Esophagus muscularis mucosa (tissue), 3 donors: ENCODE data around the gene KDELR1.

ENCODE experiments used
- POLR2A ChIP-seq: fragments of 450-650 bp; IDR thresholded peaks from one replicate; pipeline ENCODE4 v1.6.1; 2017; ENCODE audit warnings: antibody characterized with exemption, moderate library complexity, mild to moderate bottlenecking, low read depth
- TF ChIP-seq, protein P1 (sequence below), 3 experiments: fragments of 200-600 bp in 2 of 3; fragments of 450-650 bp in 1 of 3; sonication (generic) in 2 of 3; IDR thresholded peaks; one replicate each; pipeline ENCODE4 v1.5.1; 2017 to 2019; ENCODE audit warnings: antibody characterized with exemption in 3 of 3, mild to moderate bottlenecking in 2 of 3, moderate library complexity in 1 of 3

GRCh38 chr19:48433337-48433736 lies 42.0 kb upstream of the KDELR1 start:
- TF ChIP-seq, protein P1, sequence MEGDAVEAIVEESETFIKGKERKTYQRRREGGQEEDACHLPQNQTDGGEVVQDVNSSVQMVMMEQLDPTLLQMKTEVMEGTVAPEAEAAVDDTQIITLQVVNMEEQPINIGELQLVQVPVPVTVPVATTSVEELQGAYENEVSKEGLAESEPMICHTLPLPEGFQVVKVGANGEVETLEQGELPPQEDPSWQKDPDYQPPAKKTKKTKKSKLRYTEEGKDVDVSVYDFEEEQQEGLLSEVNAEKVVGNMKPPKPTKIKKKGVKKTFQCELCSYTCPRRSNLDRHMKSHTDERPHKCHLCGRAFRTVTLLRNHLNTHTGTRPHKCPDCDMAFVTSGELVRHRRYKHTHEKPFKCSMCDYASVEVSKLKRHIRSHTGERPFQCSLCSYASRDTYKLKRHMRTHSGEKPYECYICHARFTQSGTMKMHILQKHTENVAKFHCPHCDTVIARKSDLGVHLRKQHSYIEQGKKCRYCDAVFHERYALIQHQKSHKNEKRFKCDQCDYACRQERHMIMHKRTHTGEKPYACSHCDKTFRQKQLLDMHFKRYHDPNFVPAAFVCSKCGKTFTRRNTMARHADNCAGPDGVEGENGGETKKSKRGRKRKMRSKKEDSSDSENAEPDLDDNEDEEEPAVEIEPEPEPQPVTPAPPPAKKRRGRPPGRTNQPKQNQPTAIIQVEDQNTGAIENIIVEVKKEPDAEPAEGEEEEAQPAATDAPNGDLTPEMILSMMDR (IDR thresholded peaks at IDR 0.05) = no peak
- TF ChIP-seq POLR2A = no peak
